ENCODE data around the gene PDXK.

The PDXK gene

DNA sequence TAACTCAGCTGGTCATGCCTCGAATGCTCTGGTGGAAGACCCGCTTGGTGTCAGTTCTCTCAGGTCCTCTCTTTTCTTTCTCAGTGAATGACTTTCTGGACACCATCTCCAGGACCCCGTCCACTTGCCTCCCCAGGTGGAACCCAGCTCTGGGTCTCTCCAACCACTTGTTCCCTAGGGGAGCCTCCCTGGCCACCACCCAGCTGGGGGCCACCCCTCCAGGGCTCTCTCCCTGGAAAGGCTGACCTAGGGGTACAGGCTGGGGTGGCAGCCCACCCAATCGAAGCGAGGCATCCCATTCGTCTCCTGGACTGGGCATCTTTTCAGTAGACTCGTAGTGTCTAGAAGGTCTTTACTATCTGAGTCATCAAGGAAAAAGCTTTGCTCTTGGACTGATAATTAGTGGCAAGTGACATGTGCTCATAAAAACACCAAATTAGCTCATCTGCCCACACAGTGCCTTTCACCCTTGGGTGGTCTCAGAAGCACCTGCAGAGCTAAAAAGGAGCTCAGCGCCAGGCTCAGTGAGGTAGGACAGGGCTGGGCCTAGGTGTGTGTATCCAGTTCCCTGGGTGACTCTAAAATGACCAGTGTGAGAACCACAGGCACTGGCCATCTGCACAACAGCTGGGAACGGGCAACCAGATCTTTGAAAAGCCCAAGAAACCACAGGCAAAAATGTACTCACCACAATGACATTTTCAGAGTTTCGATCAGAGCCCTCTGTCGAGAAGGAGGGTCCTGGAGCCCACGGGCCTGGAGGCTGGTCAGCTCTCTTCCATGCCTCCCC lies 2.4 kb upstream of the PDXK start:
- Histone ChIP-seq H3K27me3 (no peaks in the 10 kb centered on the region), H3K4me3 (ENCODE audit: low read depth, low read length) (no peak overlapping the region), H3K4me1 (no peaks in the 10 kb centered on the region), H3K36me3 (no peaks in the 10 kb centered on the region), H3K9me3 (no peaks in the 10 kb centered on the region)
- TF ChIP-seq, protein P1, sequence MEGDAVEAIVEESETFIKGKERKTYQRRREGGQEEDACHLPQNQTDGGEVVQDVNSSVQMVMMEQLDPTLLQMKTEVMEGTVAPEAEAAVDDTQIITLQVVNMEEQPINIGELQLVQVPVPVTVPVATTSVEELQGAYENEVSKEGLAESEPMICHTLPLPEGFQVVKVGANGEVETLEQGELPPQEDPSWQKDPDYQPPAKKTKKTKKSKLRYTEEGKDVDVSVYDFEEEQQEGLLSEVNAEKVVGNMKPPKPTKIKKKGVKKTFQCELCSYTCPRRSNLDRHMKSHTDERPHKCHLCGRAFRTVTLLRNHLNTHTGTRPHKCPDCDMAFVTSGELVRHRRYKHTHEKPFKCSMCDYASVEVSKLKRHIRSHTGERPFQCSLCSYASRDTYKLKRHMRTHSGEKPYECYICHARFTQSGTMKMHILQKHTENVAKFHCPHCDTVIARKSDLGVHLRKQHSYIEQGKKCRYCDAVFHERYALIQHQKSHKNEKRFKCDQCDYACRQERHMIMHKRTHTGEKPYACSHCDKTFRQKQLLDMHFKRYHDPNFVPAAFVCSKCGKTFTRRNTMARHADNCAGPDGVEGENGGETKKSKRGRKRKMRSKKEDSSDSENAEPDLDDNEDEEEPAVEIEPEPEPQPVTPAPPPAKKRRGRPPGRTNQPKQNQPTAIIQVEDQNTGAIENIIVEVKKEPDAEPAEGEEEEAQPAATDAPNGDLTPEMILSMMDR (IDR thresholded peaks at IDR 0.05; ENCODE audit: low read depth, low read length) = no peak
- DNase-seq = no peak

DNA sequence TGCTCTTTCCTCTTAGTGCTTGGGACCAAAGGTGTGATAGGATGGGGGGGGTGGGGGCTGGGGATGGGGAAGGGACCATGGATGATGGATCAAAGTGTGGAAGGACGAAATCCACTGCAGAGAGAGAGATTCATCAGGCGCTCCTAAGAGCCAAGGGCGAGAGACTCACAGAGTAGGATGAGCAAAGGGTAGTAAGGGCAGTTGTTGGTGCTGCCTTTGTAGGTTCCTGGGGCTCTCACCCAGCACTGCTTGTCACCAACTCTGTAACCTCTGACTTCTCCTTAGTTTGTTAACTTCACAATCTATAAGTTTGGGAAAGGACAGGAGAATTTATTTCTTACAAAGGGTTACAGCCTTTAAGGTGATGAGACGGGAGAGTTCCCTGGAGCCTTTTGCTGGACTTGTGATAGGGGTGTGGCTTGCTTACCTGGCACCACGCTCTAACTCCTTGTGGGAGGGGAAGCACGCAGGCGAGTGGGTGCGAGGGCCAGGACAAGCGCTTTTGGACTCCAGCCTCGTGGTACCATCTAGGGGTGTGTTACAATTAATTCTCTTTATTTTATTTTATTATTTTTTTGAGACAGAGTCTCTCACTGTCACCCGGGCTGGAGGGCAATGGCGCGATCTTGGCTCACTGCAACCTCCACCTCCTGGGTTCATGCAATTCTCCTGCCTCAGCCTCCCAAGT lies 1.6 kb upstream of the PDXK start:
- Histone ChIP-seq H3K36me3 (no peaks in the 10 kb centered on the region), H3K4me1 (no peaks in the 10 kb centered on the region), H3K27me3 (no peaks in the 10 kb centered on the region), H3K4me3 (ENCODE audit: low read depth, low read length) (no peak overlapping the region), H3K9me3 (no peaks in the 10 kb centered on the region)
- TF ChIP-seq, protein P1 (IDR thresholded peaks at IDR 0.05; ENCODE audit: low read depth, low read length) = no peak
- no peak for DNase-seq

DNA sequence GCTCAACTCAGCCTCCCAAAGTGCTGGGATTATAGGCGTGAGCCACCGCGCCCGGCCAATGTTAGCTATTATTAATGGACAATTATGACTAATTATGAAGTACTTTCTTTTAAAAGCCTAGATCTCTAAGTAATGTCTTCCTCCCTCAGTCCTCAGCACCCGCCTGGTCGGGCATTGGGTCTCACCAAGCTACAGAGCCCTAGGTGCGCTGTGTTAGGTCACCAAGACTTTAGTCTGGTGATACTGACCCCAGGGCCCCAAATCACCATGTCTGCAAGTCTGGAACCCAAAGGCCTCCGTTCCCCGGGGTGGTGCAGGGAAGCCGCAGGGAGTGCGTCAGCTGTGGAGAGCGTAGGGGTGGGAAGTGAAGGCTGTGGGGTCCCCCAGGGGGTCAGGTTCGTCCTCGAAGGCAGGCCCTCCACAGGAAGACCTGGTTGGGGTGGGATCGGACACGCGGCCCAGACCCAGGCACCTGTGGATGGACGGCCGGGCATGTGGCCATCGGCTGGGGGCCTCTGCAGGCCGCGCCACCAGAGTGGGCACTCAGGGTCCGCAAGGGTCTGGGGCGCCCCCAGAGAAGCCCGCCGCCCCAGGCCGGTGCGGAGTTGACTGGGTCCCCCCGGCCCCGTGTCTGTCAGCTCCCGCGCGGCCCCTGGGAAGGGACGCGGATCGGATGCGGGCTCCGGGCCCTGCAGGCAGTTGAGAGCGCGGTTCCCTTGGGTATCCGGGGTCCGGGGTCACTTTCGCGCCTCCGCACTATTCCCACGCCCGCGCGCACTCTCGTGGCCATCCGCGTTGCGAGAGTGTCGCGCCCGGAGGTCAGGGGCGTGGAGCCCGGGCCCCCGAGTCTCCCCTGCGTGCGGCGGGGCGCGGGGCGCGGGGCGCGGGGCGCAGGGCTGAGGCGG lies 710 bp upstream of the PDXK start:
- TF ChIP-seq, protein P1 (IDR thresholded peaks at IDR 0.05; ENCODE audit: low read depth, low read length) = no peak
- no peaks in the 10 kb centered on the region for H3K27me3 ChIP-seq
- H3K9me3 ChIP-seq = no peaks in the 10 kb centered on the region
- H3K36me3 ChIP-seq = no peaks in the 10 kb centered on the region
- no peaks in the 10 kb centered on the region for H3K4me1 ChIP-seq
- H3K4me3 ChIP-seq (ENCODE audit: low read depth, low read length) = peak overlapping the region; percentile 83
- DNase-seq = no peak

DNA sequence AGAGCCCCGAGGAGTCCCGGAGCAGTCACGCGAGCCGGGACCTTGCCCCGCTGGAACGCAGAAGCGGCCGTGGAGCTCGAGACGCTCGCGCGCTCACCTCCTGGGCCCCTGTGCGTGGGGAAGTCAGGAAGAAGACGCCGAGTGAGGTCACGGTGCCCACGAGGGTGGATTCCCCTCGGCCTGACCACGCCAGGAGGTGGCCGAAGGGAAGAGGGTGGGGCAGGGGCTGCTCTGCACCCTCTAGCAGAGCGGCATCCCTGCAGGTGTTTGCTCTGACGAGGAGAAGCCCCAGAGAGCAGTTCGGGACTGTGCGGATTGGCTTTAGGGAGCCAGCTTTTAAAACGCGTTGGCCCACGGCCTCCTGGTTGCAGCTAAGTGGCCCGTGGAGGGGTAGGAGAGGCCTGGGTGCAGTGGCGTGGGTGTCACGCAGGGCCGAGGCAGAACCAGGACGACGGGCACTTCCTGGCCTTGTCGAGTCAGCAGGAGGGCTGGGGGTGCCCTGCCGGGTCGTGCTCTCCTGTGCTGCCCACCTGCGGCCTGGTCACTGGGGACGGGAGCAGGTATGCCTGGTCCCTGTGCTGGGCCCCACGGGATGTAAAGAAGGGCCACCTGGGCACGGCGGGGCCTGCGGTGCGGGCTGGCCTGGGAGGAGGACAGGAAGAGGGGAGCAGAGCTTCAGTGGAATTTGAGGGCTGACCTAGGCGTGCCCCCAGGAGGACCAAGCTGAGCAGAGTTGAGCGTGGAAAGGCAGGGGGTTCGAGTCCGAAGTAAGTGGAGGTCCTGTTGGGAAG lies 1.0 kb downstream of the PDXK start:
- Histone ChIP-seq H3K4me3 (ENCODE audit: low read depth, low read length) (peak overlapping the region; percentile 83), H3K4me1 (no peaks in the 10 kb centered on the region)
- TF ChIP-seq, protein P1 (IDR thresholded peaks at IDR 0.05; ENCODE audit: low read depth, low read length) = no peak

DNA sequence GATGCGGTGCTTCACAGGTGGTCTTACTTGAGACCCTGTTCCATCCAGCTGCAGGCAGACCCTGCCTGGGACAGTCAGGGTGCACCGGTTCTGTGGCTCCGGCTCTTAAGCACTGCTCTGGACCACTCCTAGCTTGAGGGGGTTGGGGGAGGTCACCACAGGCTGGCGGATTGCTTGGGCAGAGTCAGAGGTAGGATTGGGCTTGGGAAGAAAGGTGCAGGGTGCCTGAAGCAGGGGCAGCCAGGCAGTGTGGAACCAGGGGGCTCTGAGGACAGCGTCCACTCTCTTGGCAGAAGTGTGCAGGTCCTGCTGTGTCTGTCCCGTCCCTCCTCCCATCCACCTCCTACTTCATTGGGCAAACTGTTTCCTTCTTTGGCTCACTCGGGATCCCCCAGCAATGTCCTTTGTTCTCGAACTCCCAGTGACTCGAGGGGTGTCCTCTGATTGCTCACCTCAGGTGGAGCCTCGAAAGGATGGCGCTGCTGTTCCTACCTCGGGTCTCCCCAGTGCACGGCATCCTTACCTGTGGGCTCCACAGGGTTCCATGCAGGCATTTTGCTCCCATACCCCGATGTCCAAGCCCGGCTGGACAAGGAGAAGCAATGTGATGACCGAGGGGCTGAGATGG lies 1.7 kb downstream of the PDXK start:
- Histone ChIP-seq H3K27me3 (no peaks in the 10 kb centered on the region), H3K36me3 (no peaks in the 10 kb centered on the region; the same call in 1 of the 2 replicates), H3K4me1 (no peaks in the 10 kb centered on the region), H3K9me3 (no peaks in the 10 kb centered on the region), H3K4me3 (ENCODE audit: low read depth, low read length) (peak overlapping the region; percentile 83; the same call in 1 of the 2 replicates)
- no peak for DNase-seq
- TF ChIP-seq, protein P1 (IDR thresholded peaks at IDR 0.05; ENCODE audit: low read depth, low read length) = no peak

More for the DNA sequence above, 1.0 kb downstream of the PDXK start:
- Histone ChIP-seq H3K36me3 (no peaks in the 10 kb centered on the region; the same call in 1 of the 2 replicates), H3K27me3 (no peaks in the 10 kb centered on the region), H3K9me3 (no peaks in the 10 kb centered on the region)
- no peak for DNase-seq

Data from BE2C (cell line).